HG03103 (cell line): Measurements from ENCODE around the gene ZKSCAN1.

ENCODE experiments used
- ATAC-seq: cut with Tn5 transposase; IDR thresholded peaks from one replicate; pipeline ENCODE4 v1.9.1; 2021; ENCODE audit warnings: low read depth; ENCODE audit not compliant: unreplicated experiment

Gene ZKSCAN1

DNA sequence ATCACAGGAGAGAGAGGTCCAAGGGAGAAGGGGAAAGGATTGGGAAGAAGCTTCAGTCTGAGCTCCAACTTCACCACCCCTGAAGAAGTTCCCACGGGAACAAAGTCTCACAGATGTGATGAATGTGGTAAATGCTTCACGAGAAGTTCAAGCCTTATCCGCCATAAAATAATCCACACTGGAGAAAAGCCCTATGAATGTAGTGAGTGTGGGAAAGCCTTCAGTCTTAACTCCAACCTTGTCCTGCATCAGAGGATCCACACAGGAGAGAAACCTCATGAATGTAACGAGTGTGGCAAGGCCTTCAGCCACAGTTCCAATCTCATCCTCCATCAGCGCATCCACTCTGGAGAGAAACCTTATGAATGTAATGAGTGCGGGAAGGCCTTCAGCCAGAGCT lies 18.1 kb downstream of the ZKSCAN1 start:
- no peak for ATAC-seq

DNA sequence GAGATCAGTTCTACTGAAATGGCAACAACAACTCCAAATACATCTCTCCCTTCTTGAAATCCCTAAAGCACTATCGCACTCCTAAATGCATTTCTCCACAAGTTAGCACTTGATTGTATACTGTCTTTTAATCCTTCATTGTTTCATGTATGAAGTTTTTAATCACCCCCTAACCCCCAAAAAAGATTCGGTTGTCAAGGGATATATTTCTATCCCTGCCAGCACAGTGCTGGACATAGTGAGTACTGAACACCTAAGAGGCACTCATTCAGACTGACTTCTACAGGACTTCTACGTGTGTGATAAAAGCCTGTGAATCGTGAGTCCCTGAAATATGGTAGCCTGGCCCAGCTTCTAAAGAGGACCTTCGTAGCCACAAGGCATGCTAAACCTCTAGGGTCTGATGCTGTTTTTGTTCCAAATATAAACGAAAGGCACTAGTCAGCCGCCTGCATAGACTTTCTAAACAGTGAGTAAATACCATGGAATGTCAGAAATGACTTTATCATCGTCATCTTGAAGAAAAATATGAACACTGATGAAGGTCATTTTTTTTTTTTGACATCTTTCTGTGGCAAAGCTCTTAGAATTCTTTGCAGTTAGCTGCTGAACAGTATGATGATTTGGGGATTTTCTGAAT lies 19.6 kb downstream of the ZKSCAN1 start:
- no peak for ATAC-seq

DNA sequence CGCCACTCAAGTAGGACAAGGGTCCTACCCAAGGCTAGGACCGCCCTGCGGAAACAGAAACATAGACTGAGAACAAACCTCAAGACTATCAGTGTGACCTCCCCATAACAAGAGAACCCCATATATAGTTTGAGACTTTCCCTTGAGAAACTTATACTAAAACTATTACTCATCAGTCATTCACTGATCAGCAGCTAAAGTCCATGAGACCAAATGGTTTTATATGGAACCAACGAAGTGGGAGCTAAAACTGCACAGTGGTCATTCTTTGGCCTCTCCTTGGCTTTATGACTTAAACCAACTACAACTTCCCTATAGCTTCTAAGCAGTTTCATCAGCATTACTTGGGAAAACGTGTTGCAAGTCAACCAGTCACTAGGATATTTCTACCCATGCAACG lies 20.5 kb downstream of the ZKSCAN1 start:
- ATAC-seq: no peak

DNA sequence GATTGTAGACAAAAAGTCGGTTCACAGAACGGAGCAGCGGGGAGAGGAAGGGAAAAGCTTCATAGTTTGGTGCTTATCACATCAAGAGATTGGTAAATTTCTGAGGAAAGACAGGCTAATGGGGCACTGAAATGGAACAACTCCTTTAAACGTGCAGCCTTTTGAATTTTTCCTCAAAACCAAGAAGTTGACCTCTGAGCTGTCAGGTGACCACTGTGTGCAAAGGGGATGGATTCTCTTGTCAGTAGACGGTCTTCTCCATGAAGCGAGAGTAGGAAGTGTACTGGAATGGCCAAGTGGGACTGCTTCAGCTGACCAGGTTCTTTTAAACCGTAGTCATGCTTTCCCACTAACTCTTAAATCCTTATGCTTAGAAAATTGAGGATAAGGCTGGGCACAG lies 22.9 kb downstream of the ZKSCAN1 start:
- no peak for ATAC-seq

DNA sequence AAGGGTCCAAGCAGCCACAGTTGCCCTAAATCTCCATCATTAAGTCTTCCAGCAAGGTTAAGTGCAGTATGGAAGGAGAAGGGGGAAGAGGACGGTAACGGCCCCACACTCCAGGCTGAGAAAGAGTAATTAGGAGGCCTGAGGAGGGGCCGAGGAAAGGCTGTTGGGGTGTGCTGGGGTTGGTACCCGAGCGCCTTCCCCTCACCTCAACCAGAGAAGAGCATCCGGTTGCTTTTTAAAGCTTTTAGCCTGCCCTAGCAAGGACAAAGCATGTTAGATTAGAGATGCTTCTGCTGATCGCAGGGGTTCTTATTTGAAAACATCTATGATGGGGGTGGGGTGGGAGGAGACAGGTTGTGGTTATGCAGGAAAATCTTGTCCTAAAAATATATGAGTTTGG lies 25.2 kb downstream of the ZKSCAN1 start:
- ATAC-seq: no peak

DNA sequence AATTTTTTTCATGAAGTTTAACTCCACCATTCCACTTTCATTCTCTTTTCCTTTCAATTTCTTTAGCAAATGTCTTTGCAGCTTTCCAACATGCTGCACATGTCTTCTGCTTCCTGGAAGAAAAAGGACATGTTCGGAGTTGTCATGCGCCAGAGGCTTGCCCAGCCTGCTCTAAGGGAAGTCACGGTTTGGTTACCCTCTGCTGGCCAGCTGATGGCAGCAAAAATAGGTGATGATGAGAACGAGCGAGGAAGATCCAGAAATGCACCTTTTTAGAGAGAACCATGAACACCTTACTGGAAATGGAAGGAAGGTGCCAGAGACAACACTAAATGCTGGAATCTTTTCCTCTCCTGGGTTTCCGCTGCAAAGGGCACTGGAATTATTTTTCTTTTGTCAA lies 29.3 kb downstream of the ZKSCAN1 start:
- ATAC-seq: no peak

DNA sequence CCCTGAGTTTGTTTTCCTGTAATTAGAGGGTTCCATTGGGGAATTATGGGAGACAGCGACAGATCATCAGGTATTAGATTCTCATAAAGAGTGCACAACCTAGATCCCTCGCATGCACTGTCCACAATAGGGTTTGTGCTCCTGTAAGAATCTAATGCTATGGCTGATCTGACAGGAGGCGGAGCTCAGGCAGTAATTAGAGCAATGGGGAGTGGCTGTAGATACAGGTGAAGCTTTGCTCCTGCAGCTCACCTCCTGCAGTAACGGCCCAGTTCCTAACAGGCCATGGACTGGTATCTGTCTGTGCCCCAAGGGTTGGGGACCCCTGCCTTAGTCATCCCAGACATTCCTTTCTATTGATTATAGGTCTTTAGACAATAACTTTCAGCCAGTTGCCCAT lies 33.3 kb downstream of the ZKSCAN1 start:
- no peak for ATAC-seq

DNA sequence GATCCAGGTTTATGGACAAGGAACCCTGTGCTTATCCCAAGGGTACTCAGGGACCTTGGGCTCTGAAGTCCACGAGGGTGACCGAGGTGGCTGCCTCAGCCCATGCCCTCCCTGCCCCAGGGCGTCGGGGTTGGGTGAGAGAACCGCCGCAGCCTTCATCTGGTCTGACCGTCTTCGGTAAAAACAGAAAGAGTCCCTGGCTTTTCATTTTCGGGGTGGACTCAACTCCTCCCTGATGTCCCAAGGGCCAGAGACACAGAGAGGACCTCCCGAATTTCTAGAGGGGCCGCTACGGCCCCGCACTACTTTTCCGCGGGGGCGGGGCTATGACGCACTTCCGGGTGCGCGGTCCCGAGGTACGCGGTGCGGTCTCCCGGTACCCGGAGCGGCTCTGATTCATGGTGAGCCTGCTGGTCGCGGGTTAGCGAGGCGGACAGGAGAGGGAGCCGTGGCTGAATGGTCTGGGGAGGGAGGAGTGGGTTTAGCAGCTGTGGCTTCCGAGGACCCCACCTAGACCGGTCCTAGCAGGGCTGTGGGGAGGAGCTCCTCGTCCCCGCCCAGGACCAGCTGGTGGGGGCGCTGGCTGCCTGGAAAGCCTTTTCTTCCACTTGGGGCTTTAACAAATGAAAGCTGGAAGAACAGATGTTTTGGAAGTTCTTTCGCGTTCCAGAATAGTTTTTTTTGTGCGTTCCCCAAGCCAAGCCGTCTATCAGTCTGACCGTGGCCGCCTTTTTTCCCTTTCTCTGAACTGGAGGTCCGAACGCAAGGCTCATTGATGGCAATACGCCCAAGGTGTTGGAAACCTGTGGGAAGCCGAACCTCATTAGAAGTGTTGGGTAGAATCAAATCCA lies 34.3 kb downstream of the ZKSCAN1 start, which contains the start of gene ZSCAN21:
TSS of gene ZSCAN21 (plus strand) at position 334 of the 851 bp plus-strand sequence. CDS start 7,233 bp downstream, outside the sequence.
- ATAC-seq: peak; percentile 83

DNA sequence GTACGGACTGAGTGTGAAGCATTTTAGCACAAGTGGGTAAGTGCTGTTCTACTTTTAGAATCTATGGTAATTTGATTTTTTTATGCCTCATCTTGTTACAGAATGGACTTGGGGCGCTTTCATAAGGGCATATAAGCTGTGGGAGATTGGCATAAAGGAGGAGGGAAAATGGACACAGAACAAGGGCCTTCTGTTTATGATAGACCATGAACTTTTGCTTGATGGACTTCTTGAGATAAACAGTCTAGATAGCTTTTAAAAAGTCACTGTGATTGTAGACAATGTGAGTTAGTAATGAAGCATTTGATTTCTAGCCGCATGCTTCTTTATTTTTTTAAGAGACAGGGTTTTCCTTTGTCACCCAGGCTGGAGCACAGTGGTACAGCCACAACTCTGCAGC lies 36.2 kb downstream of the ZKSCAN1 start:
- no peak for ATAC-seq

DNA sequence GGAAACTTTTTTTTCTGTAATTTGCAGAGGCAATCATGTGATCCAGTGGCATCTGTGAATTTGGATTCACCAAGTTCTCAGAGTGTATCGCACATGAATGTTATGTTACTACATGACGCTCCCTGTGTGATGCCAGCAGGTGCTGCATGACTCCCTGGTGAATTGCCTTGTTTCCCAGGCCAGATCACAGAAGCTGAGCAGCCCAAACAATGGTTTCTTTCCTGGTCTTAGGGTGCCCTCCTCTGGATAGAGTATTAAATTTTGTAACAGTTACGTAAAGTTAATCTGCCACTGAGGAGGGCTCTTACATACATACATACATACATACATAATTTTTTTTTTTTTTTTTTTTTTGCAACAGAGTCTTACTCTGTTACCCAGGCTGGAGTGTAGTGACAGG lies 37.8 kb downstream of the ZKSCAN1 start:
- no peak for ATAC-seq

DNA sequence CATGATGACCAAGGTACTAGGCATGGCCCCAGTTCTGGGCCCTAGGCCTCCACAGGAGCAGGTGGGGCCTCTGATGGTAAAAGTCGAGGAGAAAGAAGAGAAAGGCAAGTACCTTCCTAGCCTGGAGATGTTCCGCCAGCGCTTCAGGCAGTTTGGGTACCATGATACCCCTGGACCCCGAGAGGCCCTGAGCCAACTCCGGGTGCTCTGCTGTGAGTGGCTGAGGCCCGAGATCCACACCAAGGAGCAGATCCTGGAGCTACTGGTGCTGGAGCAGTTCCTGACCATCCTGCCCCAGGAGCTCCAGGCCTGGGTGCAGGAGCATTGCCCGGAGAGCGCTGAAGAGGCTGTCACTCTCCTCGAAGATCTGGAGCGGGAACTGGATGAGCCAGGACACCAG lies 41.6 kb downstream of the ZKSCAN1 start:
- no peak for ATAC-seq

DNA sequence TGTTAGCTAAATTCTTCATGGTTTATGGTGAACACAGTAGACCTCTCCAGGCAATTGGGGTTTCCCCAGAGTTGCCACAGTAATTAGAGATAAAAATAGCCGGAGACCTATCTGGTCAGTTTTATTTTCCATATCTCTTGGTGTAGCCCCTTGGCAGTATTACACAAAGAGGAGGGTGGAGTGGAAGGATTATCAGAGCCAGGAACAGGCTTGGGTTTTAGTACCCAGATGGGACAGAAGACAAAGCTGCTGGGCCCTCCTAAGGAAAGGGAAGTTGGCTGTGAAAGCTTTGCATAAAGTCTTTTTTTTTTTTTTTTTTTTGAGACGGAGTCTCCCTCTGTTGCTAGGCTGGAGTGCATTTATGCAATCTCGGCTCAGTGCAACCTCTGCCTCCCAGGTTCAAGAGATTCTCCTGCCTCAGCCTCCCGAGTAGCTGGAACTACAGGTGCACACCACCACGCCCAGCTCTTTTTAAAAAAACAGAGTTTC lies 43.9 kb downstream of the ZKSCAN1 start:
- ATAC-seq: no peak

DNA sequence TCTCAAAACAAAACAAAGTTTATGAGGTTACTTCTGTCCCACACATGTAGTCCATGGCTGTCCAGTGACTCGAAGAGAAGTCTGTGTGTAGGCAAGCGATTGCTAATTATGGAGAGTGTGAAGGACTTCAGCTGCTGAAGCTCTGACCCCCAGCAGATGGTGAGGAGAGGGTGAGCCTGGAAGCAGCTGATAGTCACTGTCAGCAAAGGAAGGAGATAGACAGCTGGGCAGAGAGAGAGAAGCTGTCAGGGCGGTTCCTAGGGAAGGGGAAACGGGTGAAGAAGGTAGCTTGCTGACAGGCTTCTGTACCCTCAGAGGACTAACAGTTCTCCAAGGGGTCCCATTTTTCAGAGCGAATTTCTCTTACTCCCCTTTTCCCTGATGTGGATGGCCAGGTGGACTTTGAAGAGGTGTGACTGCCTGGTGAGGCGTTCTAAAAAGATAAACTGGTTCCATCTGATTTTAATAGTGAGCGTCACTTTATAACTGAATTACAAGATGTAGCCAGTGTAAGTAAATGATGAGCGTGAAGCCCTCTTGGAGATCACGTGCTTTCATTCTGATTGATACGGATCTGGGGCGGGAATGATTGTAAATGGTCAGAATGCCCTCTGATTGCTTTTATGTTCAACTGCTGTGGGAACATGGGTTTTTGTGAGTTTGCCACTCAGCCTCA lies 46.3 kb downstream of the ZKSCAN1 start:
- no peak for ATAC-seq

DNA sequence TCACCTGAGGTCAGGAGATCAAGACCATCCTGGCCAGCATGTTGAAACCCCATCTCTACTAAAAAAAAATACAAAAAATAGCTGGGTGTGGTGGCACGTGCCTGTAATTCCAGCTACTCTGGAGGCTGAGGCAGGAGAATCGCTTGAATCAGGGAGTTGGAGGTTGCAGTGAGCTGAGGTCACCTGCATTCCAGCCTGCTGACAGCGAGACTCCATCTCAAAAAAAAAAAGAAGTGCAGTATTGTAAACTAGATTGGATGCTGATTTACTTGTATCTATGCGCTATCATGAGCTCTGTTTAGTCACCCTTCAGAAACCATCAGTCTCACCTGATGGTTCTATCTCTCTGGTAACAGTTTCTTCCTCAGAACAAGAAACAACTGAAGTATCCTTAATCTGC lies 48.0 kb downstream of the ZKSCAN1 start:
- no peak for ATAC-seq

DNA sequence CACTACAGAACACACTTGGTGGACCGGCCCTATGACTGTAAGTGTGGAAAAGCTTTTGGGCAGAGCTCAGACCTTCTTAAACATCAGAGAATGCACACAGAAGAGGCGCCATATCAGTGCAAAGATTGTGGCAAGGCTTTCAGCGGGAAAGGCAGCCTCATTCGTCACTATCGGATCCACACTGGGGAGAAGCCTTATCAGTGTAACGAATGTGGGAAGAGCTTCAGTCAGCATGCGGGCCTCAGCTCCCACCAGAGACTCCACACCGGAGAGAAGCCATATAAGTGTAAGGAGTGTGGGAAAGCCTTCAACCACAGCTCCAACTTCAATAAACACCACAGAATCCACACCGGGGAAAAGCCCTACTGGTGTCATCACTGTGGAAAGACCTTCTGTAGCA lies 48.8 kb downstream of the ZKSCAN1 start:
- ATAC-seq: no peak

DNA sequence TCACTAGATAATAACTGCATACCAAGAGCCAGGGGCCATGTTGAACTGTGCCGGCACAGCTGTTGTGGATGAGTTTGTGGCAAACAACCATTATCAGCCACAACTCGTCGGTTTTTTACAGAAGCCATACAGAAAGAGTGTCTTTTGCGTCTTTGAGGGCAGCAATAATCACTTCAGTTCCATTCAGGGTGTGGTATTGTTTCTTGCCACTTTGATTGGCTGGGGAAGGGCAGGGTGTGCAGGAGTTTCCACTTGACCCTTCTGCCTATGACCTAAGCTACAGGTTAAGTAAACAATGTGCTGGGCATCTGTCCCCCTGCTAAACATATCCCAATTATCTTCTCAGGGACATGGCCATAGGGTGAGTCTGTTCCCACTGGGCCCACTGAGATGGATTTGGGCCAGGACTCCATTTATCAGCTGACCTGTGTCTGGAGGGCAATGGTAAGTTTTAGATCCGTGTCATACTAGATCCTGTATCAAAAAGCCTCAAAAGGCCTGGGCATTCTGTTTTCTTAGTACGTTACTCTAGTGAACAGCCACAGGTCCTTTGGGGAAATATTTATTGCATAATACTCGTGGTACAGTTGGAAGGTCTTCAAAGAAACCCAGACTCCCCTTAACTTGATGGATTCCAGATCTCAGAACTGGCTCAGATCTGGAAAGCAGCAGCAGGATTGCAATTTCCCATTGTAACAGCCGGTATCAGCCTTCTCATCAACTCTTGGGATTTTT lies 50.2 kb downstream of the ZKSCAN1 start:
- no peak for ATAC-seq

DNA sequence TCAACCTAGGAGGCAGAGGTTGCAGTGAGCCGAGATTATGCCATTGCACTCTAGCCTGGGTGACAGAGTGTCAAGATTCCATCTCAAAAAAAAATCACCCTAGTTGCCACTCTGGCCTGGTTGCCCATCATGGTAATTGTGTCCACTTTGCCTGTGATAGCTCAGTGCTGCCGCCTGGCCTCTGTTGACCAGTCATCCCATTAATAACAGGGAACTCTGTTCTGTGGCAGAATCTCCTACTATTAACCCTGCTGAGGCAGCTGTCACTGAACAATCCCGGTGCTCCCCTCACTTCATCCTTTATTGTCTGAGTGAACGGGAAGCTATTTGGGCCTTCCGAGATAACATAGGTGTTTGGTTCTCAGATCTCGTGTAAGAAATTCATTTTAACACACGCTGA lies 51.6 kb downstream of the ZKSCAN1 start:
- no peak for ATAC-seq

DNA sequence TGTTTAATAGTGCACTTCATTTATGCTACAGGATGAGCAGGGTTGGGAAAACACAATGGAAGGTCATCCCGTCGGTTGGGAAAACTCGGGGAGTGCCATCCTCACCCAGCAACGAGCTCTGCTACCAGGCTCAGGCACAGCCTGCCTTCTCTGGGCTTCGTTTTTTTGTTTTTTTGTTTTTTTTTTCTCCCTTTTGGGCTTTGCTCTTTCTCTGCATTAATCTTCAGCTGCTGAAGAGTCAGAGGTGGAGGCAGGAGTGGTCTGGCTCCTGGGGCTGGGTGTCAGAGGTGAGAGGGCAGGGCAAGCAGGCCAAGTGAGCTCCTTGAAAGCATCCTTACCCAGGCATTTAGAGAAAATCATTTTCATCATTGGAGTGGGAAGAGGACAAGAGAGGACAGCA lies 54.6 kb downstream of the ZKSCAN1 start:
- no peak for ATAC-seq

DNA sequence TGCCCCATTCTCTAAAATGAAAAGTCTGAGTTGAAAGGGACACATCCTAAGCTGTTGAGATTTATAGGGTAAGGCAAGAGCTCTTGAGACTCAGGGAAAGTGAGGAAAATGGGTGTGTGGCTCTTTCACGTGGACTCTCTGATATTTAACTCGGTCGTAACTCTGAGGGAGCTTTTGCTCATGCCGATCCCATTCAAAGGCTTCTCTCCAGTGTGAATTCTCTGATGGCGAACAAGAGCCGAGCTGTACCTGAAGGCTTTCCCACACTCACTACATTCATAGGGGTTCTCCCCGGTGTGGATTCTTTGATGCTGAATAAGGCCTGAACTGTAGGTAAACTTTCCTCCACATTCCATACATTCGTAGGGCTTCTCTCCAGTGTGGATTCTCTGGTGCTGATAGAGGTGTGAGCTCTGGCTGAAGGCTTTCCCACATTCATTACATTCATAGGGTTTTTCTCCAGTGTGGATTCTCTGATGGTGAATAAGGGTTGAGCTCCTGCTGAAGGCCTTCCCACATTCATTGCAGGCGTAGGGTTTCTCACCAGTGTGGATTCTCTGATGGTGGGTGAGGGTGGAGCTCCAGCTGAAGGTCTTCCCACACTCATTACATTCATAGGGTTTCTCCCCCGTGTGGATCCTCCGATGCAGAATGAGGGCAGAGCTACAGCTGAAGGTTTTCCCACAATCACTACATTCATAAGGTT lies 55.8 kb downstream of the ZKSCAN1 start:
- no peak for ATAC-seq

DNA sequence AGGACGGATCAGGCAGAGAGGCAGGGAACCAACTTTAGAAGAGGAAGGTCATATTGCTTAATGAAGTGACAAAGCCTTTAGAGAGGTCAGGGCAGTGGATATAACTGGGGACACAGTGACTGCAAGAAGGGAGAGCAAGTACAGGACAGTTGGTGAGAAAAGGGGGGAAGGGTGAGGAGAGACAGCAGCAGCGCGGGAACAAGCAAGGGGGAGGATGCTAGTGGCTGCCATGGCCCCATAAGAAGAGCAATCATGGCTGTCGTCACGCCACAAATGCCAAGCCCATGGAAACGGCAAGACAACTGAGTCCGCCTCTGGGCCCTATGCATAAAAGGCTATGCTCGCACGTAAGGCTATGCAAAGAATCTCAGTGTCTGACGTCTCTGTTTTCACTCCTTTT lies 57.1 kb downstream of the ZKSCAN1 start:
- no peak for ATAC-seq
